Measurements from ENCODE around the gene CCDC69. TPM values are rescaled to one million over a fixed set of nuclear protein-coding genes. Genes with fewer than 3 reads are reported as not detected.

CCDC69 gene
- total RNA-seq, 1 donor from 2014 or later: 0.78 TPM

DNA sequence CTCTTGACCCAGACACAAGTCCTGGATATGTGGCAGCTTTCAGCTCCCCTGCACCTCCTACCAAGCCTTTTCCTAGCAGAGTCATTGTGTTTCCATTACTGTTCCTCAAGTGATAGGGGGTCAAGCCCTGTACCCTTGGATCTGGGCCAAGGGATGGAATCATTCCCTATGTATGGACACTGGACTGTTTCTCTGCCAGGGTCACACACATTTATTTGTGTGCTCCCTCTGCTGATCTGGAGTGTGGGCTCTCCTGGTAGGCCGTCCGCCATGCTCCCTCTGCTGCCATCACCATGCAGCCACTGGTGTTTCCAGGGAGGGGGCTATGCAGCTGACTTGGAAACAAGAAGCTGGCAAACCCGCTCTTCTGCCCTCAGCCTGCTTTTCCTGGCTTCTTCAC lies 38.6 kb upstream of the CCDC69 start:
- H3K9me3 Mint-ChIP-seq (ENCODE audit: unreplicated experiment): no peaks in the 10 kb centered on the region
- peaks cover 4% of the 10 kb centered on the region for H3K4me1 Mint-ChIP-seq (ENCODE audit: unreplicated experiment)
- H3K27ac Mint-ChIP-seq (ENCODE audit: unreplicated experiment): no peak overlapping the region
- no peaks in the 10 kb centered on the region for H3K27me3 Mint-ChIP-seq (ENCODE audit: unreplicated experiment)
- no peak for DNase-seq (ENCODE audit: extremely low spot score, unreplicated experiment)
- TF ChIP-seq, protein P1, sequence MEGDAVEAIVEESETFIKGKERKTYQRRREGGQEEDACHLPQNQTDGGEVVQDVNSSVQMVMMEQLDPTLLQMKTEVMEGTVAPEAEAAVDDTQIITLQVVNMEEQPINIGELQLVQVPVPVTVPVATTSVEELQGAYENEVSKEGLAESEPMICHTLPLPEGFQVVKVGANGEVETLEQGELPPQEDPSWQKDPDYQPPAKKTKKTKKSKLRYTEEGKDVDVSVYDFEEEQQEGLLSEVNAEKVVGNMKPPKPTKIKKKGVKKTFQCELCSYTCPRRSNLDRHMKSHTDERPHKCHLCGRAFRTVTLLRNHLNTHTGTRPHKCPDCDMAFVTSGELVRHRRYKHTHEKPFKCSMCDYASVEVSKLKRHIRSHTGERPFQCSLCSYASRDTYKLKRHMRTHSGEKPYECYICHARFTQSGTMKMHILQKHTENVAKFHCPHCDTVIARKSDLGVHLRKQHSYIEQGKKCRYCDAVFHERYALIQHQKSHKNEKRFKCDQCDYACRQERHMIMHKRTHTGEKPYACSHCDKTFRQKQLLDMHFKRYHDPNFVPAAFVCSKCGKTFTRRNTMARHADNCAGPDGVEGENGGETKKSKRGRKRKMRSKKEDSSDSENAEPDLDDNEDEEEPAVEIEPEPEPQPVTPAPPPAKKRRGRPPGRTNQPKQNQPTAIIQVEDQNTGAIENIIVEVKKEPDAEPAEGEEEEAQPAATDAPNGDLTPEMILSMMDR (IDR thresholded peaks at IDR 0.05): no peak
- no peak overlapping the region for H3K4me3 Mint-ChIP-seq (ENCODE audit: unreplicated experiment)
- H3K36me3 Mint-ChIP-seq (ENCODE audit: unreplicated experiment): peaks cover 14% of the 10 kb centered on the region

DNA sequence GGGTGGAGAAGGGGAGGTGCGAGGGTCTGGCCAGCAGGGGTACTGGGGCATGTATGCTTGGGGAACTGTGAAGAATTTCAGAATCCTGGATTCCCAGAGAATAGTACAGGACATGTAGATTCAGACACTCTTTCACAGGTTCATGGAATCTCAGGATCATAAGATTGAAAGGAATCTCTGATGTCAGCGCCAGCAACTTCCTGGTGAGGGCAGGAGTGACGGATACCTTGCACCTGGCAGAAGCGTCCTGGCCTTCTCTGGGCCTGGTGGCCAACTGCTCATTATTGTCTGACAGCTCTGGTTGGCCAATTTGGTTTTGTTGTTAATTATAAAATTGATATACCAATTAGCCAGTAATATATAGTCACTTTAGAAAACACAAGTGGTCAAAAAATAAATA lies 36.0 kb upstream of the CCDC69 start:
- no peak for DNase-seq (ENCODE audit: extremely low spot score, unreplicated experiment)
- Mint-ChIP-seq H3K36me3 (ENCODE audit: unreplicated experiment) (no peaks in the 10 kb centered on the region), H3K9me3 (ENCODE audit: unreplicated experiment) (no peaks in the 10 kb centered on the region), H3K4me3 (ENCODE audit: unreplicated experiment) (no peak overlapping the region), H3K27me3 (ENCODE audit: unreplicated experiment) (no peaks in the 10 kb centered on the region), H3K4me1 (ENCODE audit: unreplicated experiment) (peaks cover 4% of the 10 kb centered on the region), H3K27ac (ENCODE audit: unreplicated experiment) (no peak overlapping the region)
- TF ChIP-seq, protein P1 (IDR thresholded peaks at IDR 0.05): no peak

DNA sequence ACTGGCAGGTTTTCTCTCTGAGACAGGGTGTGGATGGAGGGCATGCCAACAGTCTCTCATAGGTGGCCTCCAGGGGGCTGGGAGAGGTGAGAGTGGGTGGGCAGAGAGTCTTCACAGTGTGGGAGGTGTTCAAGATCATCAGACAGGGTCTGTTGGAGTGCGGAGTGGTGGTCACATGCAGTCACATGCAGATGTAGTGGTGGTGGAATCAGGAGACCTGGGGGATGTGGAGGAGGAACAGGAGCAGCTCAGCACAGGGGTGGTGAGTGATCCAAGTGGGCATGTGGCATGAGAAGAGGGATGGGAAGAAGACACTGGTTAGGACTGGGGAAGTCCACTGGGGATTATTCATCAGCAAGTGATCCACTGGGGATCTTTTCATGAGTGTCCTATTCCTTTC lies 34.9 kb upstream of the CCDC69 start:
- Mint-ChIP-seq H3K27ac (ENCODE audit: unreplicated experiment) (no peak overlapping the region), H3K4me3 (ENCODE audit: unreplicated experiment) (no peak overlapping the region), H3K27me3 (ENCODE audit: unreplicated experiment) (no peaks in the 10 kb centered on the region), H3K4me1 (ENCODE audit: unreplicated experiment) (peaks cover 6% of the 10 kb centered on the region), H3K9me3 (ENCODE audit: unreplicated experiment) (no peaks in the 10 kb centered on the region), H3K36me3 (ENCODE audit: unreplicated experiment) (no peaks in the 10 kb centered on the region)
- DNase-seq (ENCODE audit: extremely low spot score, unreplicated experiment): no peak
- TF ChIP-seq, protein P1 (IDR thresholded peaks at IDR 0.05): no peak

DNA sequence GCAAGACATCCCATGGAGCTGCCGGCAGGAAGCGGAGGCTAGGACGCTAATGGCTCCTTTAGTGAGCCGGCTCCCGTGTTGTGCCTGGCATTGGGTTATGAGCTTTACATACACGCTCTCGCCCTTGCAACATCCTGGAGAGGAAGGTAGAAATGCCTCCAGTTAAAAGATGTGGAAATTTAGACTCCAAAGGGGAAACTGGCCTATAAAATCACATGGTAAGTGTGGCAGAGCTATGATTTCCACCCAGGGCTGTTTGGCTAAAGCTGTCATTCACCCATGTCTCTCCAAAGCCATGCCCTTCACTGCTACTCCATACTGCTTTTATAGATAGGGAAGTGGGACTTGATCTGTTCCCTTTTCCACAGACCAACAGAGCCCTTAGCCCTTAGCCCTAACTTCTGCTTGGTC lies 34.3 kb upstream of the CCDC69 start:
- TF ChIP-seq, protein P1 (IDR thresholded peaks at IDR 0.05): no peak
- no peak overlapping the region for H3K27ac Mint-ChIP-seq (ENCODE audit: unreplicated experiment)

GRCh38 chr5:151257731-151258181 lies 33.9 kb upstream of the CCDC69 start:
- Mint-ChIP-seq H3K9me3 (ENCODE audit: unreplicated experiment) (no peaks in the 10 kb centered on the region), H3K27ac (ENCODE audit: unreplicated experiment) (no peak overlapping the region), H3K27me3 (ENCODE audit: unreplicated experiment) (no peaks in the 10 kb centered on the region), H3K36me3 (ENCODE audit: unreplicated experiment) (no peaks in the 10 kb centered on the region), H3K4me3 (ENCODE audit: unreplicated experiment) (no peak overlapping the region), H3K4me1 (ENCODE audit: unreplicated experiment) (peaks cover 9% of the 10 kb centered on the region)
- TF ChIP-seq, protein P1 (IDR thresholded peaks at IDR 0.05): no peak
- DNase-seq (ENCODE audit: extremely low spot score, unreplicated experiment): no peak

More for the DNA sequence above, 34.3 kb upstream of the CCDC69 start:
- H3K4me1 Mint-ChIP-seq (ENCODE audit: unreplicated experiment): peaks cover 9% of the 10 kb centered on the region
- H3K27me3 Mint-ChIP-seq (ENCODE audit: unreplicated experiment): no peaks in the 10 kb centered on the region
- no peak overlapping the region for H3K4me3 Mint-ChIP-seq (ENCODE audit: unreplicated experiment)
- no peaks in the 10 kb centered on the region for H3K36me3 Mint-ChIP-seq (ENCODE audit: unreplicated experiment)
- DNase-seq (ENCODE audit: extremely low spot score, unreplicated experiment): no peak
- no peaks in the 10 kb centered on the region for H3K9me3 Mint-ChIP-seq (ENCODE audit: unreplicated experiment)
